K562 (cell line): Measurements from ENCODE around the gene SAPCD1. TPM values are rescaled to one million over a fixed set of nuclear protein-coding genes. Genes with fewer than 3 reads are reported as not detected.
A peak's percentile ranks its signal among the peaks of the same experiment; 100 is the strongest.

Source experiments
- ATAC-seq: fragments of 200-7000 bp; cut with Tn5 transposase; 3 replicates; pipeline ENCODE4 v1.9.1; 2020; ENCODE audit warnings: moderate library complexity
- BruUV-seq: library from RNA; stranded (reverse); fragments of 400-500 nt; replicated peaks from 2 replicates; lab custom pipeline; 2021; lab: Mats Ljungman, UMichigan
- CTCF ChIA-PET: fragments of 300-600 bp; formaldehyde crosslinking; extraction: SDS; loops from one replicate; lab custom pipeline; 2021; ENCODE audit warnings: low intra/inter-chr PET ratio; lab: Yijun Ruan, JAX
- POLR2A ChIA-PET: fragments of 300-600, 350-650 bp; sonication (Branson Sonifier 250); formaldehyde crosslinking; extraction: SDS; loops from one replicate; lab custom pipeline; 2021; ENCODE audit warnings: antibody characterized with exemption, inconsistent platforms; lab: Yijun Ruan, JAX
- DNase-seq, 4 experiments: peaks; one replicate each; pipeline versions ENCODE4 v3.0.0 to v3.0.0-alpha.2; 2011 to 2018; ENCODE audit warnings: low spot score in 3 of 4, mixed read lengths in 3 of 4; ENCODE audit errors: extremely low read depth in 1 of 4
- FAIRE-seq: peaks from 2 replicates; lab custom pipeline; 2011; peaks lifted over from hg19 to GRCh38; lab: Jason Lieb, UNC
- H2AFZ ChIP-seq: 2 replicates; pipeline ENCODE4 v1.6.0; 2011; ENCODE audit warnings: low read depth, low read length, control low read depth, inconsistent platforms
- H3K27ac ChIP-seq: fragments of 200-600 bp; 3 replicates; pipeline ENCODE4 v1.8.0; 2011; ENCODE audit warnings: low read depth, mild to moderate bottlenecking, control low read depth, inconsistent platforms, low read length, moderate library complexity, mixed read lengths; ENCODE audit errors: extremely low read depth
- H3K27me3 ChIP-seq, 2 experiments: fragments of 300-600 bp in 1 of 2; 2 replicates in 1 of 2; 3 replicates in 1 of 2; pipeline versions ENCODE4 v1.6.0 to v1.8.0; 2011; ENCODE audit warnings: inconsistent platforms in 2 of 2, low read length in 2 of 2, mild to moderate bottlenecking in 1 of 2, mixed read lengths in 1 of 2, moderate library complexity in 1 of 2; ENCODE audit not compliant: control insufficient read depth in 2 of 2, insufficient read depth in 2 of 2
- H3K36me3 ChIP-seq: fragments of 300-600 bp; 3 replicates; pipeline ENCODE4 v1.8.0; 2011; ENCODE audit warnings: mild to moderate bottlenecking, low read length, inconsistent platforms; ENCODE audit not compliant: control insufficient read depth, insufficient read depth
- H3K4me1 ChIP-seq, 2 experiments: fragments of 200-600 bp in 1 of 2; replicated peaks in 1 of 2; 2 replicates in 1 of 2; 3 replicates in 1 of 2; pipeline versions ENCODE4 v1.5.1 to v1.8.0; 2011; ENCODE audit warnings: inconsistent platforms in 2 of 2, low read length in 2 of 2, mild to moderate bottlenecking in 1 of 2, mixed read lengths in 1 of 2, moderate library complexity in 1 of 2; ENCODE audit not compliant: control insufficient read depth in 2 of 2, insufficient read depth in 2 of 2
- H3K4me2 ChIP-seq: 2 replicates; pipeline ENCODE4 v1.6.1; 2011; ENCODE audit warnings: low read length, control low read depth, inconsistent platforms, mixed read lengths; ENCODE audit not compliant: insufficient read depth
- H3K4me3 ChIP-seq: fragments of 200-600 bp; sonication (generic), shearing (Covaris generic); 2 replicates; pipeline ENCODE4 v1.5.1; 2016; ENCODE audit warnings: control low read depth, inconsistent platforms
- H3K79me2 ChIP-seq: fragments of 200-600 bp; 3 replicates; pipeline ENCODE4 v1.8.0; 2011; ENCODE audit warnings: low read length, inconsistent platforms; ENCODE audit not compliant: control insufficient read depth, insufficient read depth
- H3K9ac ChIP-seq, 2 experiments: 2 replicates each; pipeline versions ENCODE4 v1.6.0 to v1.6.1; 2011; ENCODE audit warnings: low read depth in 2 of 2, low read length in 2 of 2, control low read depth in 1 of 2, inconsistent platforms in 1 of 2, mild to moderate bottlenecking in 1 of 2, mixed read lengths in 1 of 2; ENCODE audit not compliant: insufficient read depth in 1 of 2
- H3K9me1 ChIP-seq: one replicate; pipeline ENCODE4 v1.6.0; 2011; ENCODE audit warnings: inconsistent platforms, mild to moderate bottlenecking, low read length, moderate library complexity; ENCODE audit not compliant: control insufficient read depth, insufficient read depth
- H3K9me3 ChIP-seq: replicated peaks from 2 replicates; pipeline ENCODE4 v1.5.1; 2011; ENCODE audit warnings: low read depth, low read length, inconsistent platforms; ENCODE audit not compliant: control insufficient read depth, insufficient read depth
- H4K20me1 ChIP-seq: replicated peaks from 2 replicates; pipeline ENCODE4 v1.6.1; 2011; ENCODE audit warnings: low read length, inconsistent platforms, mixed read lengths; ENCODE audit not compliant: control insufficient read depth, insufficient read depth
- ARHGAP35 ChIP-seq: fragments of 450-650 bp; IDR thresholded peaks from 2 replicates; pipeline ENCODE4 v1.6.1; 2018; ENCODE audit not compliant: partially characterized antibody
- BCOR ChIP-seq: fragments of 450-650 bp; IDR thresholded peaks from 2 replicates; pipeline ENCODE4 v1.6.1; 2016
- CHD1 ChIP-seq: fragments of 200-600 bp; sonication (generic); IDR thresholded peaks from one replicate; pipeline ENCODE4 v1.6.1; 2012; ENCODE audit warnings: mild to moderate bottlenecking, moderate library complexity, low read length, inconsistent platforms
- ELF1 ChIP-seq: fragments of 200-800 bp; sonication (Bioruptor generic); IDR thresholded peaks from 2 replicates; pipeline ENCODE4 v1.6.1; 2016; ENCODE audit warnings: missing genetic modification characterization, missing compliant biosample characterization
- FOXP1 ChIP-seq: sonication (generic); formaldehyde crosslinking; IDR thresholded peaks from 2 replicates; pipeline ENCODE4 v1.8.0; 2022; ENCODE audit warnings: mild to moderate bottlenecking, missing genetic modification reagents
- HMBOX1 ChIP-seq: sonication (generic); IDR thresholded peaks from 2 replicates; pipeline ENCODE4 v1.6.1; 2016
- RFX5 ChIP-seq: IDR thresholded peaks from 2 replicates; pipeline ENCODE4 v1.6.1; 2011; ENCODE audit warnings: low read depth, mild to moderate bottlenecking, improper control_type of control experiment, low read length
- RNF219 ChIP-seq: fragments of 250-450 bp; sonication (Bioruptor Pico); IDR thresholded peaks from 2 replicates; pipeline ENCODE4 v1.5.0; 2022; ENCODE audit warnings: mild to moderate bottlenecking
- STAT5A ChIP-seq: IDR thresholded peaks from 2 replicates; pipeline ENCODE4 v1.6.1; 2012; ENCODE audit warnings: low read length, inconsistent platforms, borderline replicate concordance
- TBL1XR1 ChIP-seq, 2 experiments: IDR thresholded peaks; 2 replicates each; pipeline ENCODE4 v1.6.1; 2012; ENCODE audit warnings: improper control_type of control experiment in 2 of 2, low read length in 2 of 2, mild to moderate bottlenecking in 1 of 2
- TSHZ1 ChIP-seq: fragments of 250-450 bp; sonication (Bioruptor Pico); IDR thresholded peaks from 2 replicates; pipeline ENCODE4 v1.4.0; 2020; ENCODE audit warnings: mild to moderate bottlenecking, moderate library complexity
- ZBTB7A ChIP-seq: IDR thresholded peaks from 2 replicates; pipeline ENCODE4 v1.6.1; 2011; ENCODE audit warnings: low read depth, mild to moderate bottlenecking, low read length, moderate library complexity, borderline replicate concordance; ENCODE audit not compliant: control insufficient read depth
- ZNF197 ChIP-seq: fragments of 200-800 bp; sonication (Bioruptor generic); IDR thresholded peaks from 2 replicates; pipeline ENCODE4 v1.6.1; 2016; ENCODE audit warnings: low read depth, missing genetic modification characterization, missing compliant biosample characterization
- ZSCAN29 ChIP-seq: fragments of 450-650 bp; IDR thresholded peaks from 2 replicates; pipeline ENCODE4 v1.6.1; 2017
- WGBS: fragments of 100-300 bp; shearing (Covaris generic); methylation state at CpG from one replicate; pipeline ENCODE4 v1.1.6; 2016; ENCODE audit warnings: low coverage, mixed read lengths; ENCODE audit not compliant: insufficient coverage; ENCODE audit errors: missing lambda C conversion rate; 5-methylcytosine and 5-hydroxymethylcytosine counted together
- in situ Hi-C: fragments of 300-500 bp; cut with MboI; formaldehyde crosslinking; loops from 4 replicates; pipeline ENCODE4 v1.15.0; 2018; ENCODE audit warnings: inconsistent platforms, mixed read lengths
- intact Hi-C: fragments of 100-400 bp; cut with micrococcal nuclease; formaldehyde crosslinking; loops from 2 replicates; pipeline ENCODE4 v1.14.2; 2022
- polyA plus RNA-seq, 8 experiments: library from polyadenylated mRNA; depleted of rRNA in 4 of 8; stranded (reverse) in 5 of 8; unstranded in 3 of 8; fragments of >200 nt; fragmentation: Nextera tagmentation in 2 of 8; fragmentation: Illumina TruSeq in 1 of 8; extraction: Ambion mirVana in 2 of 8; extraction: Trizol in 1 of 8; gene quantifications; 2 replicates each; pipeline versions ENCODE4 v1.2.1 to v1.2.3, GENCODE V29; 2011 to 2014; ENCODE audit warnings: inconsistent platforms in 1 of 8, missing spikeins in 1 of 8
- total RNA-seq, 7 experiments: library from RNA; depleted of rRNA in 6 of 7; stranded (reverse); fragments of >200 nt in 6 of 7; fragmentation: Illumina TruSeq in 2 of 7; extraction: Trizol in 2 of 7; gene quantifications; 2 replicates each; pipeline versions ENCODE4 v1.2.1 to v1.2.3, GENCODE V29; 2011 to 2021; ENCODE audit warnings: low replicate concordance in 1 of 7

The SAPCD1 gene
- total and polyA plus RNA-seq, 9 of the 15 experiments (the other 6 are each of a cell fraction or from before 2014, with no cell fraction given) = 2.6 to 30.2 (median 7.4) TPM

GRCh38 chr6:31728767-31729514 is 33.5 kb upstream of the SAPCD1 start, which contains the start of gene DDAH2 (continued):
- TF ChIP-seq RFX5 (no peak), FOXP1 (CRISPR knock-in tag) (peak; percentile 8; the same call in 1 of the 2 replicates), ZBTB7A (peak; percentile 99), CHD1 (peak; percentile 76), BCOR (peak; percentile 85), ZNF197 (no peak), ARHGAP35 (peak; percentile 11), STAT5A (peak; percentile 4; the same call in 1 of the 2 replicates), ZSCAN29 (0 out of 2 replicates have a peak, but pooled peaks have one; percentile 13)

- peaks cover 12% of the 10 kb centered on the region for H4K20me1 ChIP-seq
- peak overlapping the region; percentile 58 to 85 for H3K9ac ChIP-seq
- CTCF ChIA-PET = interaction anchor here (0.6 to 2.0 kb wide), 4 partner anchors 31 to 141 kb away, joined by 3 to 18 read pairs (median 6); no protein-coding TSS in a partner anchor
- WGBS = under 1% methylated on average over 29 of the region's 29 CpGs
- H2AFZ ChIP-seq = peak overlapping the region; percentile 71
- no TSS peak for BruUV-seq
- no peaks in the 10 kb centered on the region for H3K27me3 ChIP-seq
- DNase-seq = peak; percentile 91 to 97 (median 94)
- POLR2A ChIA-PET = interaction anchor here (0.7 to 15.0 kb wide), 34 partner anchors 4 to 317 kb away, joined by 3 to 236 read pairs (median 5); partner anchors contain the start of genes ABHD16A, C6orf47, CLIC1 and CSNK2B
- ATAC-seq = peak; percentile 84
- peak overlapping the region; percentile 94 for H3K4me2 ChIP-seq
- in situ Hi-C loops (no loop called here), intact Hi-C loops (loop anchor here (1.0 to 2.0 kb wide), 4 partner anchors 40 to 97 kb away; partner anchors contain the start of genes HSPA1B and VARS1)
- H3K4me3 ChIP-seq = peak overlapping the region; percentile 65
- no peaks in the 10 kb centered on the region for H3K9me3 ChIP-seq
- peaks cover 70% of the 10 kb centered on the region for H3K36me3 ChIP-seq
- peaks cover 41% of the 10 kb centered on the region for H3K79me2 ChIP-seq
- peak overlapping the region; percentile 75 for H3K27ac ChIP-seq
- H3K9me1 ChIP-seq = peaks cover 5% of the 10 kb centered on the region
- FAIRE-seq = peak; percentile 60
- peaks cover 53 to 67% of the 10 kb centered on the region in 2 experiments for H3K4me1 ChIP-seq
- TF ChIP-seq ELF1 (tag) (no peak), TBL1XR1 (IDR thresholded peaks at IDR 0.05; ENCODE audit: low read length in 2 of 2) (no peak; a peak in 1 of 4 replicates), TSHZ1 (CRISPR knock-in tag) (no peak), HMBOX1 (no peak), RNF219 (CRISPR knock-in tag) (no peak)
These were observed 32.9 kb upstream of the SAPCD1 start for GRCh38 chr6:31729515-31729978.
